GM10248 (cell line): ENCODE measurements around the gene L1CAM.

Experiments used
- CTCF ChIA-PET: fragments of 300-600 bp; sonication (Branson Sonifier 250); formaldehyde crosslinking; extraction: SDS; loops from one replicate; lab custom pipeline; 2021; ENCODE audit warnings: antibody characterized with exemption; lab: Yijun Ruan, JAX
- POLR2A ChIA-PET: fragments of 350-650 bp; sonication (Branson Sonifier 250); formaldehyde crosslinking; extraction: SDS; loops from one replicate; lab custom pipeline; 2020; ENCODE audit warnings: antibody characterized with exemption; lab: Yijun Ruan, JAX
- DNase-seq: peaks from one replicate; pipeline ENCODE4 v3.0.0; 2012; ENCODE audit errors: extremely low spot score
- TF ChIP-seq, protein P1 (sequence below): IDR thresholded peaks from 2 replicates; pipeline ENCODE4 v1.5.1; 2012; ENCODE audit warnings: mild to moderate bottlenecking, low read depth; ENCODE audit errors: extremely low read depth, missing control alignments, control extremely low read depth

L1CAM gene

GRCh38 chrX:153827016-153827415, 59.0 kb downstream of the L1CAM start:
- CTCF ChIA-PET: no interaction called here
- POLR2A ChIA-PET: no interaction called here
- TF ChIP-seq, protein P1, sequence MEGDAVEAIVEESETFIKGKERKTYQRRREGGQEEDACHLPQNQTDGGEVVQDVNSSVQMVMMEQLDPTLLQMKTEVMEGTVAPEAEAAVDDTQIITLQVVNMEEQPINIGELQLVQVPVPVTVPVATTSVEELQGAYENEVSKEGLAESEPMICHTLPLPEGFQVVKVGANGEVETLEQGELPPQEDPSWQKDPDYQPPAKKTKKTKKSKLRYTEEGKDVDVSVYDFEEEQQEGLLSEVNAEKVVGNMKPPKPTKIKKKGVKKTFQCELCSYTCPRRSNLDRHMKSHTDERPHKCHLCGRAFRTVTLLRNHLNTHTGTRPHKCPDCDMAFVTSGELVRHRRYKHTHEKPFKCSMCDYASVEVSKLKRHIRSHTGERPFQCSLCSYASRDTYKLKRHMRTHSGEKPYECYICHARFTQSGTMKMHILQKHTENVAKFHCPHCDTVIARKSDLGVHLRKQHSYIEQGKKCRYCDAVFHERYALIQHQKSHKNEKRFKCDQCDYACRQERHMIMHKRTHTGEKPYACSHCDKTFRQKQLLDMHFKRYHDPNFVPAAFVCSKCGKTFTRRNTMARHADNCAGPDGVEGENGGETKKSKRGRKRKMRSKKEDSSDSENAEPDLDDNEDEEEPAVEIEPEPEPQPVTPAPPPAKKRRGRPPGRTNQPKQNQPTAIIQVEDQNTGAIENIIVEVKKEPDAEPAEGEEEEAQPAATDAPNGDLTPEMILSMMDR: no peak
- DNase-seq: no peak

- TF ChIP-seq, protein P1: no peak
- POLR2A ChIA-PET: no interaction called here
- DNase-seq: no peak
- CTCF ChIA-PET: no interaction called here
These were observed 60.9 kb downstream of the L1CAM start for GRCh38 chrX:153825042-153825441.

DNA sequence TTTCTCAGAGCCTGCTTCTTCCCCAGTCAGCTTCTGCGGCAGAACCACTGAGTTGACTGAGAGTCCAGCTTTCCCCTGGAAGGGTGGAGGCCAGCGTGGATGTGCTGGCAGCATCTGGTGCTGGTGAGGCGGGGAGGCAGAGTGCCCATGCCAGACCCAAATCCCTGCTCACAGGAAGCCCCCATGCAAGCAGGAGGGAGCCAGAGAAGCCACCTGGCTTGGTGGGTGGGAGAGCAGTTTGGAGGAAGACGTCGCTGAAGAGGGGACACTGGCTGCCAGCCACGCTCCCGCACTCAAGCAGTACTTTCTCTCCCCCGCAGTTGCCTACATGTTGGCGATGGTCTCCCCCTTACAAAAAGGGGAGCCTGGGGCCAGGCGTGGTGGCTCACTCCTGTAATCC, 61.6 kb downstream of the L1CAM start:
- DNase-seq: no peak
- POLR2A ChIA-PET: no interaction called here
- TF ChIP-seq, protein P1: no peak
- CTCF ChIA-PET: no interaction called here

DNA sequence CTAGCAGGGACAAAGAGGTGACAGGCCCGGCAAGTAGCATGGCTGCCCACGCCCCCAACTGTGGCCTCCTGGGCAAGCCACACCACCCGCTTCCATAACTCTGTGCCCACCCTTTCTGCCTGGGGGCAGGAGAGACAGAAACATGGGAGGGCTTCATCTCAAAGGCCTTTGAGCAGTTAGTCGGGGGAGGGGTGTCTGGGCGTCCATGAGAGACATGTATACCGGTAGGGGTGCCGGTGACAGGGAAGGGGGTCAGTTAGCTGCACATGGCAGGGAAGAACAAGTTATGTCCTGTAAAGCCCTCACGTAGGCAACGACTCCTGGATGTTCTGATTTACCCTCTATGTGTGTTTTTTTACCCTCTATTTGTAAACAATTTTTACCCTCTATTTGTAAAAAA, 64.9 kb downstream of the L1CAM start:
- ChIA-PET POLR2A (no interaction called here), CTCF (no interaction called here)
- no peak for DNase-seq
- TF ChIP-seq, protein P1: no peak

- DNase-seq: no peak
- ChIA-PET CTCF (no interaction called here), POLR2A (no interaction called here)
- TF ChIP-seq, protein P1: no peak
These were observed 65.4 kb downstream of the L1CAM start for GRCh38 chrX:153820601-153821000.

- ChIA-PET POLR2A (no interaction called here), CTCF (interaction anchor here (1.6 kb wide), 1 partner anchor 104 kb away, joined by 3 read pairs; no protein-coding TSS in a partner anchor)
These were observed 66.5 kb downstream of the L1CAM start for GRCh38 chrX:153819384-153820040.

More at GRCh38 chrX:153819384-153820040, 66.5 kb downstream of the L1CAM start:
- TF ChIP-seq, protein P1: no peak
- DNase-seq: no peak
